Astrocyte (in vitro differentiated cells and primary cell): ENCODE results near the gene FBLN5. TPM values are rescaled to one million over a fixed set of nuclear protein-coding genes. Genes with fewer than 3 reads are reported as not detected.

Source experiments
- DNase-seq: peaks from one replicate; pipeline ENCODE4 v3.0.0-alpha.2; 2010; ENCODE audit warnings: low read depth
- FAIRE-seq: peaks from 2 replicates; lab custom pipeline; 2011; peaks lifted over from hg19 to GRCh38; lab: Jason Lieb, UNC
- H2AFZ ChIP-seq: 2 replicates; pipeline ENCODE4 v1.6.0; 2012; ENCODE audit warnings: low read depth, low read length, inconsistent platforms
- H3K27ac ChIP-seq: 2 replicates; pipeline ENCODE4 v1.5.1; 2011; ENCODE audit warnings: low read depth, low read length, inconsistent platforms
- H3K27me3 ChIP-seq: 2 replicates; pipeline ENCODE4 v1.6.0; 2011; ENCODE audit warnings: low read length, inconsistent platforms; ENCODE audit not compliant: insufficient read depth
- H3K36me3 ChIP-seq: 2 replicates; pipeline ENCODE4 v1.5.1; 2011; ENCODE audit warnings: low read length, inconsistent platforms; ENCODE audit not compliant: insufficient read depth
- H3K4me1 ChIP-seq: 2 replicates; pipeline ENCODE4 v1.5.1; 2011; ENCODE audit warnings: low read length, inconsistent platforms; ENCODE audit not compliant: insufficient read depth
- H3K4me2 ChIP-seq: 2 replicates; pipeline ENCODE4 v1.6.0; 2012; ENCODE audit warnings: low read length, inconsistent platforms
- H3K4me3 ChIP-seq: 2 replicates; pipeline ENCODE4 v1.5.1; 2011; ENCODE audit warnings: low read depth, mild to moderate bottlenecking, low read length, inconsistent platforms; ENCODE audit not compliant: insufficient read depth
- H3K79me2 ChIP-seq: 2 replicates; pipeline ENCODE4 v1.6.0; 2012; ENCODE audit warnings: mild to moderate bottlenecking, low read length, inconsistent platforms; ENCODE audit not compliant: insufficient read depth
- H3K9ac ChIP-seq: 2 replicates; pipeline ENCODE4 v1.6.0; 2012; ENCODE audit warnings: mild to moderate bottlenecking, low read length, inconsistent platforms
- H3K9me3 ChIP-seq: 2 replicates; pipeline ENCODE4 v1.5.1; 2012; ENCODE audit warnings: low read depth, mild to moderate bottlenecking, low read length, inconsistent platforms; ENCODE audit not compliant: insufficient read depth
- H4K20me1 ChIP-seq: 2 replicates; pipeline ENCODE4 v1.6.0; 2012; ENCODE audit warnings: low read length, inconsistent platforms; ENCODE audit not compliant: insufficient read depth
- H3K27ac Mint-ChIP-seq: one replicate; pipeline ENCODE4 v1.8.0; 2021; ENCODE audit warnings: mild to moderate bottlenecking, mixed read lengths; ENCODE audit not compliant: unreplicated experiment
- H3K27me3 Mint-ChIP-seq: one replicate; pipeline ENCODE4 v1.8.0; 2021; ENCODE audit warnings: low read depth, mixed read lengths; ENCODE audit not compliant: unreplicated experiment
- H3K36me3 Mint-ChIP-seq: one replicate; pipeline ENCODE4 v1.8.0; 2021; ENCODE audit warnings: low read depth, mixed read lengths; ENCODE audit not compliant: unreplicated experiment
- H3K4me1 Mint-ChIP-seq: one replicate; pipeline ENCODE4 v1.8.0; 2021; ENCODE audit warnings: low read depth, mixed read lengths; ENCODE audit not compliant: unreplicated experiment
- H3K4me3 Mint-ChIP-seq: one replicate; pipeline ENCODE4 v1.8.0; 2021; ENCODE audit warnings: mild to moderate bottlenecking, moderate library complexity, mixed read lengths; ENCODE audit not compliant: unreplicated experiment
- H3K9me3 Mint-ChIP-seq: one replicate; pipeline ENCODE4 v1.8.0; 2021; ENCODE audit warnings: mild to moderate bottlenecking, mixed read lengths; ENCODE audit not compliant: unreplicated experiment
- EZH2 ChIP-seq: IDR thresholded peaks from 2 replicates; pipeline ENCODE4 v1.6.1; 2012; ENCODE audit warnings: mild to moderate bottlenecking, low read length, inconsistent platforms; ENCODE audit not compliant: insufficient read depth
- total RNA-seq: library from RNA; stranded (reverse); gene quantifications from 2 replicates; pipeline ENCODE4 v1.2.1, GENCODE V29; 2021
- TF ChIP-seq, protein P1 (sequence below): IDR thresholded peaks from 2 replicates; pipeline ENCODE4 v1.5.1; 2011; ENCODE audit warnings: low read depth, mild to moderate bottlenecking, inconsistent platforms, low read length, moderate library complexity; ENCODE audit not compliant: insufficient read depth

The FBLN5 gene
- total RNA-seq, 1 donor from 2014 or later: 12.5 TPM

DNA sequence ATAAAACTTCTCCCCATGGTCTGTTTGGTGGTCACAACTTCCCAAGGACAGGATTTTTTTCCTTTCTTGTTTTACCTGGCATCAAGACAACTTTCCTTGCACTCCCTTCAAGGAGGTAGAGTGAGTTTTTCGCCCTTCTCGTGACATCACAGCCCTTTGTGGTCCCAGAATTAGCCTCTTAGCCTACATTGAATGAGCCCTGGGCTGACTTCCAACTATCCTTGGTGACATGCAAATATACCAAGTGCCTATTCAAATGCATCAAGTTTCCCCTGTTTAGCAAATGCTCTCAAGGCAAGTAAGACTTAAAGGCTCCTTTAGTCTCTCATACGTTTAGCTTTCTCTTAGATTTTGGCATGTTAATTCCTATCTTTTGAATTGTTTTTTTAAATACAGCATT is 116.7 kb downstream of the FBLN5 start:
- Histone ChIP-seq H3K4me1 (no peaks in the 10 kb centered on the region), H3K9me3 (no peaks in the 10 kb centered on the region), H3K79me2 (no peaks in the 10 kb centered on the region), H3K36me3 (no peaks in the 10 kb centered on the region), H3K4me2 (no peak overlapping the region), H4K20me1 (no peaks in the 10 kb centered on the region), H2AFZ (no peak overlapping the region), H3K4me3 (no peak overlapping the region), H3K27ac (no peak overlapping the region), H3K9ac (no peak overlapping the region), H3K27me3 (peaks cover 26% of the 10 kb centered on the region)
- TF ChIP-seq, protein P1, sequence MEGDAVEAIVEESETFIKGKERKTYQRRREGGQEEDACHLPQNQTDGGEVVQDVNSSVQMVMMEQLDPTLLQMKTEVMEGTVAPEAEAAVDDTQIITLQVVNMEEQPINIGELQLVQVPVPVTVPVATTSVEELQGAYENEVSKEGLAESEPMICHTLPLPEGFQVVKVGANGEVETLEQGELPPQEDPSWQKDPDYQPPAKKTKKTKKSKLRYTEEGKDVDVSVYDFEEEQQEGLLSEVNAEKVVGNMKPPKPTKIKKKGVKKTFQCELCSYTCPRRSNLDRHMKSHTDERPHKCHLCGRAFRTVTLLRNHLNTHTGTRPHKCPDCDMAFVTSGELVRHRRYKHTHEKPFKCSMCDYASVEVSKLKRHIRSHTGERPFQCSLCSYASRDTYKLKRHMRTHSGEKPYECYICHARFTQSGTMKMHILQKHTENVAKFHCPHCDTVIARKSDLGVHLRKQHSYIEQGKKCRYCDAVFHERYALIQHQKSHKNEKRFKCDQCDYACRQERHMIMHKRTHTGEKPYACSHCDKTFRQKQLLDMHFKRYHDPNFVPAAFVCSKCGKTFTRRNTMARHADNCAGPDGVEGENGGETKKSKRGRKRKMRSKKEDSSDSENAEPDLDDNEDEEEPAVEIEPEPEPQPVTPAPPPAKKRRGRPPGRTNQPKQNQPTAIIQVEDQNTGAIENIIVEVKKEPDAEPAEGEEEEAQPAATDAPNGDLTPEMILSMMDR: no peak
- TF ChIP-seq EZH2: no peak
- FAIRE-seq (no peak), DNase-seq (no peak)
- no peak overlapping the region for H3K27ac Mint-ChIP-seq
- H3K4me3 Mint-ChIP-seq: no peak overlapping the region
- no peaks in the 10 kb centered on the region for H3K36me3 Mint-ChIP-seq
- peaks cover 2% of the 10 kb centered on the region for H3K4me1 Mint-ChIP-seq
- H3K27me3 Mint-ChIP-seq: peaks cover 14% of the 10 kb centered on the region
- H3K9me3 Mint-ChIP-seq: no peaks in the 10 kb centered on the region

DNA sequence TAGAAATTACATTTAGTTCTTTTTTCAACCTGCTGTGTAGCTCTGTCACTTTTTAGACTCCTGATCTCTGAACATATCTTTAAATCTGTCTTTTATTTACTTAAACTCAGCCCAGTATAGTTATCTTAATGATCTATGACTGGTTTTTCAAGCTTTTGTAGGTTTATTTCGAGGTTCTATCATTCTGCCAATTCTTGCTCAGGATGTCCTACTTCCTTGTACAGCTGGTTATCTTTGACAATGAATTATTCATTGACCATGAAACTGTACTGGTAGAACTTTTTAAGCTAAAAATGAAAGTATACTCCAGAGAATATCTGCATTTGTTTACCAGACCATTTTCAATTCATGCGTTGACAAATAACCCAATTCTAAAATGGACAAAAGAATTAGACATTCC is 118.0 kb downstream of the FBLN5 start:
- Histone ChIP-seq H3K27me3 (peaks cover 15% of the 10 kb centered on the region), H3K27ac (no peak overlapping the region), H3K4me3 (no peak overlapping the region), H3K79me2 (no peaks in the 10 kb centered on the region), H4K20me1 (no peaks in the 10 kb centered on the region), H2AFZ (no peak overlapping the region), H3K9ac (no peak overlapping the region), H3K4me1 (no peaks in the 10 kb centered on the region), H3K36me3 (no peaks in the 10 kb centered on the region), H3K9me3 (no peaks in the 10 kb centered on the region), H3K4me2 (no peak overlapping the region)
- Mint-ChIP-seq H3K27ac (no peak overlapping the region), H3K36me3 (no peaks in the 10 kb centered on the region), H3K4me3 (no peak overlapping the region), H3K9me3 (no peaks in the 10 kb centered on the region), H3K27me3 (peaks cover 2% of the 10 kb centered on the region), H3K4me1 (peaks cover 2% of the 10 kb centered on the region)
- no peak for FAIRE-seq
- no peak for TF ChIP-seq EZH2
- TF ChIP-seq, protein P1: no peak
- no peak for DNase-seq

DNA sequence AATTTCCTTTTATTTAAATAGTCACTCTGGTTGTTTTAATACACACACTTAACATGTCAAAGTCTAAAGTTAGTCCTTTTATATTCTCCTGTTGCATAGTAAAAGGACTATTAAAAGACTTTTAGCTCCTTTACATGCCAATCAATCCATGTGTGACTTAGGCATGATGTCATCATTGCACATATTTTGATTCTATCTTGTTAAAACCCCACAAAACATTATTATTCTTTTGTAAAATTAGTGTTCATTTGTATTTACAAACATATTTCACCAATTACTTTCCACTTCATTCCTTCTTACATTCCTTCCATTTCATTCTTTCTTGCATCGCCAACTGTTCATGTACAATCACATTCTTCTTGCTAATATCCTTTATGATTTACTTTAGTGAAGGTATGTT is 119.7 kb downstream of the FBLN5 start:
- no peaks in the 10 kb centered on the region for H3K36me3 Mint-ChIP-seq
- no peak for FAIRE-seq
- Histone ChIP-seq H3K4me3 (no peak overlapping the region), H3K4me1 (no peaks in the 10 kb centered on the region), H3K9me3 (no peaks in the 10 kb centered on the region), H3K36me3 (no peaks in the 10 kb centered on the region), H3K27ac (no peak overlapping the region), H2AFZ (no peak overlapping the region), H3K4me2 (no peak overlapping the region), H3K9ac (no peak overlapping the region), H4K20me1 (no peaks in the 10 kb centered on the region), H3K27me3 (peaks cover 3% of the 10 kb centered on the region), H3K79me2 (no peaks in the 10 kb centered on the region)
- TF ChIP-seq, protein P1: no peak
- TF ChIP-seq EZH2: no peak
- no peak overlapping the region for H3K27ac Mint-ChIP-seq
- H3K4me1 Mint-ChIP-seq: peaks cover 2% of the 10 kb centered on the region
- no peak overlapping the region for H3K4me3 Mint-ChIP-seq
- H3K9me3 Mint-ChIP-seq: no peaks in the 10 kb centered on the region
- no peaks in the 10 kb centered on the region for H3K27me3 Mint-ChIP-seq
- DNase-seq: no peak

Other genes with a start within 250 kb of the FBLN5 start
- gene CATSPERB, start 215.6 kb downstream of the FBLN5 start, total RNA-seq: 0.11 TPM in 1 of 2 replicates, not detected in the other
- 1.2 and 1.6 TPM in 2 replicates for gene TC2N, start 80.2 kb downstream of the FBLN5 start, total RNA-seq
- gene TRIP11, start 92.4 kb upstream of the FBLN5 start, total RNA-seq: 48.2 and 50.5 TPM in 2 replicates
- gene ATXN3, start 158.9 kb upstream of the FBLN5 start, total RNA-seq: 19.9 and 24.2 TPM in 2 replicates
- 105 and 108 TPM in 2 replicates for gene NDUFB1, start 174.0 kb upstream of the FBLN5 start, total RNA-seq
- gene CPSF2, start 174.3 kb upstream of the FBLN5 start, total RNA-seq: 58.6 and 60.9 TPM in 2 replicates